UCSD-AML1 (cell line): ENCODE measurements around the gene PFDN1.

Experiments
- DNase-seq: peaks from one replicate; lab custom pipeline; 2025; ENCODE audit not compliant: unreplicated experiment; lab: John Stamatoyannopoulos, UW

PFDN1 gene

GRCh38 chr5:140261403-140262171, 41.3 kb downstream of the PFDN1 start:
- DNase-seq: no peak

GRCh38 chr5:140260089-140260656, 42.7 kb downstream of the PFDN1 start:
- no peak for DNase-seq

GRCh38 chr5:140259500-140259899, 43.4 kb downstream of the PFDN1 start:
- no peak for DNase-seq

GRCh38 chr5:140258873-140259272, 44.0 kb downstream of the PFDN1 start:
- no peak for DNase-seq

- no peak for DNase-seq
Measured at GRCh38 chr5:140258016-140258415, 44.9 kb downstream of the PFDN1 start.

GRCh38 chr5:140256726-140257125, 46.2 kb downstream of the PFDN1 start:
- DNase-seq: no peak

- DNase-seq: no peak
Measured at GRCh38 chr5:140255460-140256157, 47.3 kb downstream of the PFDN1 start.

GRCh38 chr5:140253985-140254384, 48.9 kb downstream of the PFDN1 start:
- no peak for DNase-seq

- DNase-seq: no peak
Measured at GRCh38 chr5:140252470-140253126, 50.3 kb downstream of the PFDN1 start.

- peak; percentile 77 for DNase-seq
Measured at GRCh38 chr5:140251527-140251973, 51.4 kb downstream of the PFDN1 start.

GRCh38 chr5:140250386-140250785, 52.5 kb downstream of the PFDN1 start:
- no peak for DNase-seq

- DNase-seq: no peak
Measured at GRCh38 chr5:140249536-140249935, 53.4 kb downstream of the PFDN1 start.

- DNase-seq: no peak
Measured at GRCh38 chr5:140248414-140248813, 54.5 kb downstream of the PFDN1 start.

- DNase-seq: no peak
Measured at GRCh38 chr5:140246378-140247122, 56.4 kb downstream of the PFDN1 start.

GRCh38 chr5:140245926-140246325, 57.0 kb downstream of the PFDN1 start:
- DNase-seq: no peak

GRCh38 chr5:140245341-140245740, 57.6 kb downstream of the PFDN1 start:
- peak; percentile 42 for DNase-seq

- peak; percentile 88 for DNase-seq
Measured at GRCh38 chr5:140244525-140245025, 58.3 kb downstream of the PFDN1 start.

GRCh38 chr5:140243706-140244250, 59.1 kb downstream of the PFDN1 start:
- DNase-seq: no peak

- no peak for DNase-seq
Measured at GRCh38 chr5:140242890-140243585, 59.9 kb downstream of the PFDN1 start.

- DNase-seq: no peak
Measured at GRCh38 chr5:140242099-140242498, 60.8 kb downstream of the PFDN1 start.
